Erythroblast (primary cell): ENCODE measurements around the gene BMF.
A peak's percentile ranks its signal among the peaks of the same experiment; 100 is the strongest.

ENCODE experiments used
- DNase-seq, 2 experiments: peaks; one replicate each; lab custom pipeline; 2025; lab: John Stamatoyannopoulos, UW
- GATA1 ChIP-seq: IDR thresholded peaks from 2 replicates; pipeline ENCODE4 v1.6.1; 2011; ENCODE audit warnings: low read depth, mild to moderate bottlenecking, control low read depth, low read length, moderate library complexity
- POLR2A ChIP-seq: IDR thresholded peaks from 2 replicates; pipeline ENCODE4 v1.6.1; 2011; ENCODE audit warnings: mild to moderate bottlenecking, low read length

The BMF gene

DNA sequence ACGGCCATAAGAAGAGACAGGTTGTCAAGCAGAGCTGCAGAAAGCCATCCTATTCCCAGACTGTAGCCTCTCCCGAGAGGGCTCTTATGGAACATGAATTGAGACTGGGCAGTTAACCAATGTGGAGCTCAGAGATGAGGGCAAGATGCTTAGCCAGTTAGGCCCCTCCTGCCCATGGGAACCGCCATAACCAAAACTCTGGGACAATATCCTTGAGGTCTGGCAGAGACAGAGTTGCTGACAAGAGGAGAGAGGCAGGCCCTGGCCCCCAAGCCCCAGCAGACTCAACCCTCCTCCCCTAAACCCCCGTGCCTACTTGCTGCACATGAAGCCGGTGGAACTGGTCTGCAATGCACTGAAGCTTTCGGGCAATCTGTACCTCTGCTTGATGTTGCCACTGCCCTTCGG is 4.8 kb downstream of the BMF start:
- no peak for DNase-seq

GRCh38 chr15:40102897-40103858 is 5.5 kb downstream of the BMF start:
- DNase-seq, result no peak
- no peak for TF ChIP-seq GATA1
- no peak for TF ChIP-seq POLR2A

More for the DNA sequence above, 4.8 kb downstream of the BMF start:
- TF ChIP-seq POLR2A (no peak), GATA1 (no peak)

DNA sequence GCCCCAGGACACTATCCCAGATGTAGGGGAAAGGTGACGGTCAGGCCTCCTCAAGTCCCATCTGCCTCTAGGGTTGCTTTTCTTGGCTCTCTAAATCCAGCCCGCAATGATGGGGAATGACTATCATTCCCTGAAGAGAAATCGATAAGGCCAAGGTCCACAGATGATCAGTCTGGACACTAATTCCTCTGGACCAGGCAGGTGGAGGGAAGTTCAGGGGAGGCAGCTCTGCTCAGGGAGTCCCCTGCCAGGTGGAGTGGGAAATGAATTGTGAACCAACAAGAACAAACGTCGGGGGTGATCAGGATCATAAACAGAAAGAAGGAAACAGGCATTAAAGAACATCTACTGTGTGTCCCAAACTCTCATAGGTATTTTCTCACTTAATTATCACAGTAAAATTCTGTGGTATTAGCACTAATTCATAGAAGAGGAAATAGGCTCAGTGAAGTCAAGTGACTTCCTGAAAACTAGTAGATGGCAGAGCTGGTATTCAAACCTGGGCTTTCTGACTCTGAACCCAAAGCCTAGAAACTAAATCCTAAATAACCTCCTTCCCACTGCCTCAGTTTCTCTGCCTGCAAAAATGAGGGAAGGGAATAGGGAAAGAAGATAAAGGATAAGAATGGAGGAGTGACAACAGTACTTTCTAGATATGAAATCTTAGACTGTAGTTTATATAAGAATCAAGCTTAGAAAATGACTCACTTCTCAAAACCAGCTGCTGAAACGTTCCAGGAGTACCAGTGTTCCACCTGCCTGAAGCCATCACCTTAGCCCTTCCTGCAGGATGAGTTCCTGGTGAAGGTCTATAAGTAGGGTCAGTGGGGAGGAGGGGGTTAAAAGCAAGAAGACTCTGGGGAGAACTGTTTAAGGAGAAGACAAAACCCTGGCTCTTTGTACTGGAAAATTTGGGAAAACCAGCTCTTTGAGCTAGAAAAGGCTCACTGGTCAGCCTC is 7.5 kb downstream of the BMF start:
- TF ChIP-seq GATA1 (no peak), POLR2A (no peak)
- no peak for DNase-seq

DNA sequence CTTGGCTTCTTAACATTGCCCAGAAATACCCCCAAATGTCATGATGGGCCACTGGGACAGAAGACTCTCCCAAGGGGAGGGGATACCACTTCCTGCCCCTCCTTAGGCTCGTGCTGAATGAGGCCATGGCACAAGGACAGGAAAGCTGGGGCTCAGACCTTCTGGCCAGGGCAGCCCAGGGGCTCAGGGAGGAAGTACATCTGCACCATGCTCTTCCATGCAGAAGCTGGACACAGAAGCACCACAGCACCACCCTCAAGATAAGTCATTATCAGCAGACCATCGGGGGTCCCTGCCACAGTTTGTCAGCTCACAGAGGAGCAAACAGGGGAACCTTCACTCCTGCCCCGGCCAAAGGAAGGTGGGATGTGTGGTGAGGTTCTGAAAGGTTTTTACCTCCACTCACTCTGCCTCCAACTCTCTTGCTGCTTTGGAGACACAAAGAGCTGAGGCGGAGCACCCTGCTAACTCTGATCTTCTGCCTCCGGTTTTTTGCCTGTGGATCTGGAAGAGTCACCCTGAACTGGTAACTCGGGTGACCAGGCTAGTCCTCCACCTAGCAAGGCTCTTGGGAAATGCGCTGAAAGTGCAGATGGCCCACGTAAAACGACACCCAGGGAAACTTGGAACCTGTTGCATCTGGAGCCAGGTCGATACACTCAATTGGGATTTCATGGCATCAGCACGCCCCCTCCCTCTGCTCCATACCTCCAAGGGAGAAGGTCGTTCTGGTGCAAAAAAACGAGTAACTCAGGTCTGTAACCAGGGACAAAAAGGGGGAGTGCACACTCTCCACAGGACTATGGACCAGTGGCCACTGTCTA is 8.3 kb downstream of the BMF start:
- no peak for TF ChIP-seq GATA1
- TF ChIP-seq POLR2A, result no peak
- peak; percentile 27 to 39 for DNase-seq

GRCh38 chr15:40098489-40099261 is 10.0 kb downstream of the BMF start:
- DNase-seq, result peak; percentile 56 to 87
- TF ChIP-seq POLR2A (peak; percentile 49), GATA1 (no peak)

- TF ChIP-seq GATA1, result no peak
- no peak for TF ChIP-seq POLR2A
- DNase-seq, result peak; percentile 33 to 57
Measured at GRCh38 chr15:40097968-40098476, 10.7 kb downstream of the BMF start.

GRCh38 chr15:40097096-40097967 is 11.3 kb downstream of the BMF start:
- DNase-seq, result no peak

GRCh38 chr15:40096094-40096891 is 12.4 kb downstream of the BMF start:
- no peak for DNase-seq
- TF ChIP-seq GATA1 (no peak), POLR2A (no peak)

More at GRCh38 chr15:40097096-40097967, 11.3 kb downstream of the BMF start:
- TF ChIP-seq GATA1 (no peak), POLR2A (no peak)

GRCh38 chr15:40095371-40096093 is 13.1 kb downstream of the BMF start:
- TF ChIP-seq GATA1, result no peak
- no peak for TF ChIP-seq POLR2A
- DNase-seq, result no peak

- no peak for DNase-seq
- no peak for TF ChIP-seq POLR2A
- no peak for TF ChIP-seq GATA1
Measured at GRCh38 chr15:40094156-40094555, 14.5 kb downstream of the BMF start.
